T-cell (primary cell): ENCODE data around the gene FAHD2A. TPM values are rescaled to one million over a fixed set of nuclear protein-coding genes. Genes with fewer than 3 reads are reported as not detected.

ENCODE experiments used
- ATAC-seq, 4 experiments: fragments of 200-7000 bp in 3 of 4; fragments of 150-1000 bp in 1 of 4; cut with Tn5 transposase; replicated peaks in 1 of 4; 1 replicate in 3 of 4; 2 replicates in 1 of 4; pipeline ENCODE4 v1.10.0; 2021; ENCODE audit warnings: moderate library complexity in 3 of 4, mild to moderate bottlenecking in 2 of 4, moderate number of reproducible peaks in 1 of 4
- CTCF ChIA-PET, 2 donors: fragments of 300-600 bp; sonication (Branson Sonifier 250); formaldehyde crosslinking; loops; one replicate each; lab custom pipeline; 2022; ENCODE audit warnings: antibody characterized with exemption in 2 of 2; lab: Charles Lee
- POLR2A ChIA-PET, 2 donors: fragments of 300-600 bp; sonication (Branson Sonifier 250); formaldehyde crosslinking; loops; one replicate each; lab custom pipeline; 2022; ENCODE audit warnings: antibody characterized with exemption in 2 of 2; lab: Charles Lee
- DNase-seq, 35 experiments: peaks; one replicate each; pipeline versions ENCODE4 v3.0.0 to v3.0.0-alpha.2; 2013 to 2023
- H3K27ac ChIP-seq: one replicate; pipeline ENCODE4 v1.5.1; 2013; ENCODE audit warnings: low read length
- H3K27me3 ChIP-seq, 2 experiments: replicated peaks in 1 of 2; 1 replicate in 1 of 2; 2 replicates in 1 of 2; pipeline versions ENCODE4 v1.6.1 to v1.7.0; 2013; ENCODE audit warnings: low read length in 1 of 2, mixed read lengths in 1 of 2; ENCODE audit not compliant: control insufficient read depth in 2 of 2, insufficient read depth in 2 of 2; ENCODE audit errors: extremely low read depth in 1 of 2
- H3K36me3 ChIP-seq, 2 donors: 1 replicate in 1 of 2; 2 replicates in 1 of 2; pipeline versions ENCODE4 v1.6.1 to v1.7.0; 2013; ENCODE audit warnings: low read length in 1 of 2; ENCODE audit not compliant: control insufficient read depth in 2 of 2, insufficient read depth in 1 of 2; ENCODE audit errors: extremely low read depth in 1 of 2
- H3K4me1 ChIP-seq, 2 experiments: 1 replicate in 1 of 2; 2 replicates in 1 of 2; pipeline versions ENCODE4 v1.6.1 to v1.7.0; 2013; ENCODE audit warnings: low read length in 2 of 2, mixed read lengths in 1 of 2; ENCODE audit not compliant: insufficient read depth in 2 of 2, control insufficient read depth in 1 of 2; ENCODE audit errors: extremely low read depth in 1 of 2
- H3K4me3 ChIP-seq, 2 donors: 1 replicate in 1 of 2; 2 replicates in 1 of 2; pipeline versions ENCODE4 v1.5.1 to v1.7.0; 2013; ENCODE audit warnings: mild to moderate bottlenecking in 2 of 2, low read length in 1 of 2, moderate library complexity in 1 of 2; ENCODE audit not compliant: control insufficient read depth in 1 of 2; ENCODE audit errors: extremely low read depth in 1 of 2
- H3K9me3 ChIP-seq: 2 replicates; pipeline ENCODE4 v1.7.0; 2013
- H3K27ac Mint-ChIP-seq, 2 donors: one replicate each; pipeline ENCODE4 v1.8.0; 2020 to 2021; ENCODE audit warnings: mild to moderate bottlenecking in 2 of 2, mixed read lengths in 2 of 2
- H3K27me3 Mint-ChIP-seq, 2 donors: one replicate each; pipeline ENCODE4 v1.8.0; 2021 to 2022; ENCODE audit warnings: mixed read lengths in 2 of 2
- H3K36me3 Mint-ChIP-seq: one replicate; pipeline ENCODE4 v1.8.0; 2021; ENCODE audit warnings: mixed read lengths
- H3K4me1 Mint-ChIP-seq, 3 donors: one replicate each; pipeline ENCODE4 v1.8.0; 2020 to 2022; ENCODE audit warnings: mixed read lengths in 3 of 3, mild to moderate bottlenecking in 1 of 3
- H3K4me3 Mint-ChIP-seq, 3 donors: one replicate each; pipeline ENCODE4 v1.8.0; 2020 to 2022; ENCODE audit warnings: mild to moderate bottlenecking in 3 of 3, mixed read lengths in 3 of 3, moderate library complexity in 3 of 3
- H3K9me3 Mint-ChIP-seq, 3 donors: one replicate each; pipeline ENCODE4 v1.8.0; 2020 to 2022; ENCODE audit warnings: mixed read lengths in 3 of 3
- WGBS: methylation state at CpG from one replicate; pipeline ENCODE4 v1.1.5; 2013; ENCODE audit warnings: missing lambda C conversion rate; ENCODE audit not compliant: insufficient coverage; 5-methylcytosine and 5-hydroxymethylcytosine counted together
- total RNA-seq, 35 experiments: library from RNA in 6 of 35; stranded (reverse) in 6 of 35; fragments of 120-200 nt in 1 of 35; gene quantifications; one replicate each; pipeline versions ENCODE4 v1.2.1 to v1.2.4 and lab custom pipeline; 2013 to 2026

Gene FAHD2A
- total RNA-seq, 5 donors from 2014 or later (not counting 1 experiment from before 2014, with no cell fraction given), result 26.4 to 34.9 (median 28.7) TPM

- CTCF ChIA-PET, result no interaction called here
- 89% methylated on average over 7 of the region's 9 CpGs for whole genome bisulfite sequencing
- H3K9me3 Mint-ChIP-seq, result no peaks in the 10 kb centered on the region
- Histone ChIP-seq H3K36me3 (no peaks in the 10 kb centered on the region), H3K4me3 (no peak overlapping the region), H3K27me3 (peaks cover 0 to 21% of the 10 kb centered on the region in 2 experiments), H3K4me1 (no peaks in the 10 kb centered on the region), H3K27ac (no peak overlapping the region), H3K9me3 (no peaks in the 10 kb centered on the region)
- POLR2A ChIA-PET, result no interaction called here
- DNase-seq (no peak), ATAC-seq (no peak)
- H3K27me3 Mint-ChIP-seq, result peaks cover 9 to 15% of the 10 kb centered on the region in 2 donors
- no peak overlapping the region for H3K4me3 Mint-ChIP-seq
- no peaks in the 10 kb centered on the region for H3K36me3 Mint-ChIP-seq
- no peak overlapping the region for H3K27ac Mint-ChIP-seq
- H3K4me1 Mint-ChIP-seq, result no peaks in the 10 kb centered on the region
Measured at GRCh38 chr2:95362486-95362885, 40.0 kb upstream of the FAHD2A start.

- Histone ChIP-seq H3K27me3 (peaks cover 2 to 9% of the 10 kb centered on the region in 2 experiments), H3K27ac (no peak overlapping the region), H3K4me3 (no peak overlapping the region), H3K4me1 (no peaks in the 10 kb centered on the region), H3K36me3 (no peaks in the 10 kb centered on the region), H3K9me3 (no peaks in the 10 kb centered on the region)
- Mint-ChIP-seq H3K36me3 (no peaks in the 10 kb centered on the region), H3K27me3 (peaks cover 11% of the 10 kb centered on the region in 2 donors), H3K4me1 (no peaks in the 10 kb centered on the region), H3K4me3 (no peak overlapping the region), H3K27ac (no peak overlapping the region), H3K9me3 (peaks cover 2 to 12% (median 4%) of the 10 kb centered on the region in 3 donors)
- no CpG with 5 or more reads among the region's 6 CpGs for WGBS
- POLR2A ChIA-PET, result no interaction called here
- DNase-seq (no peak), ATAC-seq (no peak)
- CTCF ChIA-PET, result no interaction called here
Measured at GRCh38 chr2:95366514-95366913, 36.0 kb upstream of the FAHD2A start.

GRCh38 chr2:95372216-95372829 lies 30.2 kb upstream of the FAHD2A start:
- Mint-ChIP-seq H3K4me1 (peaks cover 0 to 7% (median 5%) of the 10 kb centered on the region in 3 donors), H3K9me3 (peaks cover 2 to 12% (median 9%) of the 10 kb centered on the region in 3 donors), H3K27me3 (peaks cover 21 to 29% of the 10 kb centered on the region in 2 donors), H3K4me3 (no peak overlapping the region), H3K36me3 (no peaks in the 10 kb centered on the region), H3K27ac (no peak overlapping the region)
- CTCF ChIA-PET, result interaction anchor here in 1 of 2 donors (0.8 kb wide), 1 partner anchor 9 kb away, joined by 5 read pairs; no protein-coding TSS in a partner anchor
- H3K9me3 ChIP-seq, result no peaks in the 10 kb centered on the region
- ATAC-seq (no peak), DNase-seq (peak in 1 of 35 experiments; percentile 12)
- no peak overlapping the region for H3K27ac ChIP-seq
- peaks cover 0 to 12% of the 10 kb centered on the region in 2 experiments for H3K4me1 ChIP-seq
- POLR2A ChIA-PET, result interaction anchor here in 1 of 2 donors (0.7 kb wide), 1 partner anchor 199 kb away, joined by 8 read pairs; no protein-coding TSS in a partner anchor
- 83% methylated on average over 8 of the region's 8 CpGs for WGBS
- H3K27me3 ChIP-seq, result peaks cover 2 to 55% of the 10 kb centered on the region in 2 experiments
- H3K36me3 ChIP-seq, result no peaks in the 10 kb centered on the region
- H3K4me3 ChIP-seq, result no peak overlapping the region

- Mint-ChIP-seq H3K27ac (no peak overlapping the region), H3K9me3 (peaks cover 2 to 12% (median 9%) of the 10 kb centered on the region in 3 donors), H3K4me1 (peaks cover 0 to 7% (median 5%) of the 10 kb centered on the region in 3 donors), H3K27me3 (peaks cover 21 to 30% of the 10 kb centered on the region in 2 donors), H3K4me3 (no peak overlapping the region), H3K36me3 (no peaks in the 10 kb centered on the region)
- Histone ChIP-seq H3K4me3 (no peak overlapping the region), H3K36me3 (no peaks in the 10 kb centered on the region), H3K4me1 (peaks cover 0 to 12% of the 10 kb centered on the region in 2 experiments), H3K27me3 (peaks cover 2 to 57% of the 10 kb centered on the region in 2 experiments), H3K9me3 (no peaks in the 10 kb centered on the region), H3K27ac (no peak overlapping the region)
- DNase-seq (peak in 1 of 35 experiments; percentile 14), ATAC-seq (no peak)
- CTCF ChIA-PET, result interaction anchor here in 1 of 2 donors (0.8 kb wide), 1 partner anchor 9 kb away, joined by 5 read pairs; no protein-coding TSS in a partner anchor
- 78% methylated on average over 3 of the region's 8 CpGs for WGBS
- POLR2A ChIA-PET, result interaction anchor here in 1 of 2 donors (0.7 kb wide), 1 partner anchor 199 kb away, joined by 8 read pairs; no protein-coding TSS in a partner anchor
Measured at GRCh38 chr2:95372845-95373244, 29.7 kb upstream of the FAHD2A start.

- Histone ChIP-seq H3K9me3 (no peaks in the 10 kb centered on the region), H3K4me1 (peaks cover 0 to 12% of the 10 kb centered on the region in 2 experiments), H3K36me3 (no peaks in the 10 kb centered on the region), H3K4me3 (no peak overlapping the region), H3K27me3 (peaks cover 0 to 57% of the 10 kb centered on the region in 2 experiments), H3K27ac (no peak overlapping the region)
- ChIA-PET POLR2A (no interaction called here), CTCF (no interaction called here)
- no peak overlapping the region for H3K27ac Mint-ChIP-seq
- peaks cover 2 to 12% (median 9%) of the 10 kb centered on the region in 3 donors for H3K9me3 Mint-ChIP-seq
- DNase-seq (no peak), ATAC-seq (no peak)
- WGBS, result 99% methylated on average over 6 of the region's 6 CpGs
- peaks cover 17 to 30% of the 10 kb centered on the region in 2 donors for H3K27me3 Mint-ChIP-seq
- H3K4me3 Mint-ChIP-seq, result no peak overlapping the region
- no peaks in the 10 kb centered on the region for H3K36me3 Mint-ChIP-seq
- peaks cover 0 to 7% (median 5%) of the 10 kb centered on the region in 3 donors for H3K4me1 Mint-ChIP-seq
Measured at GRCh38 chr2:95374029-95374428, 28.5 kb upstream of the FAHD2A start.

- DNase-seq, result no peak
- POLR2A ChIA-PET, result no interaction called here
- peaks cover 0 to 7% (median 5%) of the 10 kb centered on the region in 3 donors for H3K4me1 Mint-ChIP-seq
- H3K36me3 Mint-ChIP-seq, result no peaks in the 10 kb centered on the region
- Histone ChIP-seq H3K9me3 (no peaks in the 10 kb centered on the region), H3K27ac (no peak overlapping the region), H3K27me3 (peaks cover 0 to 56% of the 10 kb centered on the region in 2 experiments), H3K36me3 (no peaks in the 10 kb centered on the region), H3K4me1 (peaks cover 0 to 12% of the 10 kb centered on the region in 2 experiments), H3K4me3 (no peak overlapping the region)
- ATAC-seq, result no peak
- CTCF ChIA-PET, result no interaction called here
- peaks cover 2 to 12% (median 9%) of the 10 kb centered on the region in 3 donors for H3K9me3 Mint-ChIP-seq
- no peak overlapping the region for H3K4me3 Mint-ChIP-seq
- 96% methylated on average over 6 of the region's 11 CpGs for WGBS
- H3K27ac Mint-ChIP-seq, result no peak overlapping the region
- H3K27me3 Mint-ChIP-seq, result peaks cover 16 to 30% of the 10 kb centered on the region in 2 donors
Measured at GRCh38 chr2:95374451-95374920, 28.0 kb upstream of the FAHD2A start.
